Middle frontal gyrus (tissue), 1 donor: ENCODE data around the gene CALD1.

Experiments used
- DNase-seq: peaks from one replicate; pipeline ENCODE4 v3.0.0-alpha.2; 2015; ENCODE audit warnings: low spot score; ENCODE audit errors: extremely low spot score

CALD1 gene

DNA sequence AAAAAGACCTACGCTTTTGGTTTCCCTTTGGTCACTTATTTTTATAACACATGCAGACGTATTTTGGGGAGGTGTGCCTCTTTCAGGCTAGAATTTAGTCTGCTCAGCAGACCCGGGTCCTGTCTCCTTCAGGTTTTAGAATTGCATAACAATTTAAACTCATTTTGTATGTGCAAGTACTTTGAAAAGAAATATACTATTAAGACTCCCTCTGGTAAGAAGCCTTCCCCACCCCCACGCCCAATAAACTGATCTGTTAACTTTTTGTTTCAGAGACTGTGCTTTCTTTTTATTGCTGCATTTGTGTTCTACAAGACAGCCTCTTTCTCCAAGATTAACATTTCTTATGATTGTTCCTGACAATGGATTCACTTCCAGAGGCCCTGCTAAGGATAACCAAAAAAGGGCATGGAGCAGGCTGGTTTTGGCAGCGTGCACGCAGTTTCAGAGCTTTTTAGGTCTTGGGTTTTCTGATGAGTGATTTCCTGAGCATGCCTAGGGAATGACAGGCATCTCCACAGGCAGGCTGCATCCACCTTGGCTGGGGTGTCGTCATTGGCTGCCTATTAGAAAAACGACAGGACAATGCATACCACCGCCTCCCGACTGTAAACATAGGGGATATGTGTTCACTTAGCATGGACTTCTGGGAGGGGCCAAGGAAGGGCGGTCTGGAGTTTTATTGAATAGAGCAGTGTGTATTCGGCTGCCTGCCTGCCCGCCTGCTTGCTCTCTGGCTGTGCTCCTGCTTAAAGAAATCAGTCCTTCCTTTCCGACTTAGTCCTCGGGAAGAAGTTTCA is at the start of gene CALD1:
TSS of gene CALD1 (plus strand) at position 694 of the 800 bp plus-strand sequence. CDS start 88,100 bp downstream, outside the sequence.
- DNase-seq = no peak

DNA sequence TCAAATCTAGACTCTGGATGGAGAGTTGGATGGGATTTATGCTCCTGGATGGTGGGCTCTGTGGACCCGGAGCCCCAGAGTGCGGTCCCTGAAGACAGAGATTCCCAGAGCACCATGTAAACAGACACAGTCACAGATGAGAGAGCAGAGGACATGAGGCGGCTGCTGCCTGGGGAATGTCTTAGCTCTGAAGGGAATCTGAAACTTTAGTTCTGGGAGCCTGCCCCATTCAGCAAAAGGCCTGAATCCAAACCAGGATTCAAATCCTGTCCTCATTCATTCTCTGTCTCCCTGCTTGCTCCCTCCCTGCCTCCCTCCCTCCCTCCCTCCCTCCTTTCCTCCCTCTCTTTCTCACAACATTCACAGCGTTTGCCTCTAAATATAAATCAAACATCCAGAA is 49.5 kb upstream of the CALD1 start:
- DNase-seq = no peak

GRCh38 chr7:134730411-134730829 is 49.0 kb upstream of the CALD1 start:
- DNase-seq = no peak

GRCh38 chr7:134731616-134732015 is 47.8 kb upstream of the CALD1 start:
- DNase-seq = no peak

DNA sequence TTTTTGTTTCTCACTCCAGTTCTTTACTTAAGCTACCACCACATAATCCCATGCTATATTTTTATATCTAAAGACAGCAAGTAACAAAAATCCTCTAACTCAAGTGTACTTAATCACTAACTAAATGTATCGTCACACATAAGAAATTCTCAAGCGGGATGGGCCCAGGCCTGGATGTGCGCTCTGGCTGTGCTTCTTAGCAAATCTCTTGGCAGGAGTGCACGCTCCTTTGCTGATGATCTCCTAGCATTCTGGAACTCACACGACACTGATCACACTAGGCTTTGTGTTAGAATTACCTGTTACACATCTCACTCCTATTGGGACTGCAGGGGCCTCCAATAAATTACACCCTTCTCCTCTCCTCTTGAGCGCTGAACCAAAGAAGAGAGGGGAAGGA is 46.7 kb upstream of the CALD1 start:
- no peak for DNase-seq

- no peak for DNase-seq
These were observed 43.1 kb upstream of the CALD1 start for GRCh38 chr7:134736381-134736780.

DNA sequence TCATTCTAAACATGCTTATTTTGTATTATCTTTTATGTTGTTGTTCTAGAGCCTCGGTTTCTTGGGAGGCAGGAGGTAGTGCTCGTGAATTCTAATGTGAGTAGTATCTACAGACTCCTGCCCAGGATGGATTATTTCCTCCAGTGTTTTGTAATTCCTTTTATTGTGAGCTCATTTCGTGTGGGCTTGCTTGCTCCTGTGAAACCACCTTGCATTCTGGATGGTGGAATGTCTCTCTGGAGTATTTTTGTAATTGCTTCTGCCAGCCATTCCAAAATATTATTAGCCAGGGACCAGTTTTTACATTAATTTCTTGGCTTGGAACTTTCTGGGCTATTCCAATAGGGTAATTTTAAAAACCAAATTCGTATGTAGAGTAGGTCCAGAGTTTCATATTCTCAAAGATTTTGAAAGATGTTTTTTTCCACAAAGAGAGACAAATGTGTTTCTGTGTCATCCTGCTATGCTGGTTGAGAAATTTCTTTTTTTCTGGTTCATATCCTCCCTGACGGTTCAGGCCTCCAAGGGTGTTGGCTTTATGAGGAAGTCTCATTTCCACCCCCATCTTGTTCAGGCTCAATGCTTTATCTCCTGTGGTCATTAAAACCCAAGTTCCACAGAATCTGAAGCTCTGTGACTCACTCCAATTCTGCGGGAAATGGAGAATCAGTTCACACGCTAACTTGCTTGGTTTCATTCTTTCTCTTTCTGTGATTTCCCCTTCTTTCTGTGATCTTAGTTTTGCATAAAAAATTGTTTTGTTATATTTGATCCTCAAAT is 41.7 kb upstream of the CALD1 start:
- DNase-seq = no peak

DNA sequence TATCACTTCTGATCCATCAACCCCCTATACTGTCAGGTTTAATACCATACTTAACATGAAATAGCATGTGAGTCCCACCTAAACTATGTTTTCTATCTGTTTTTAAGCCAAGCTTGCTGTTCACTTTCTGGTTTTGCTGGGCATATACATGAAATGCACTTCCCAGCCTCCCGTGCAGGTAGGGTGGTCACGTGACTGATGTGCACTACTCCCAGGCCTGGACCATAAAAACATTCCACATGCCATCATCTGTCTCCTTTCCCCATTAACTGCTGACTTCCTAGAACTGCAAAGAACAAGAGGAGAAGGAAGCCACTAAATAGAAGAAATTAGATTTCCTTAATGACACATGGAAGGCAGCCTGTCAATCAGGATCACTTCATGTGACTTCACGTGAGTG is 40.1 kb upstream of the CALD1 start:
- DNase-seq = no peak

- no peak for DNase-seq
These were observed 39.1 kb upstream of the CALD1 start for GRCh38 chr7:134740376-134740775.

DNA sequence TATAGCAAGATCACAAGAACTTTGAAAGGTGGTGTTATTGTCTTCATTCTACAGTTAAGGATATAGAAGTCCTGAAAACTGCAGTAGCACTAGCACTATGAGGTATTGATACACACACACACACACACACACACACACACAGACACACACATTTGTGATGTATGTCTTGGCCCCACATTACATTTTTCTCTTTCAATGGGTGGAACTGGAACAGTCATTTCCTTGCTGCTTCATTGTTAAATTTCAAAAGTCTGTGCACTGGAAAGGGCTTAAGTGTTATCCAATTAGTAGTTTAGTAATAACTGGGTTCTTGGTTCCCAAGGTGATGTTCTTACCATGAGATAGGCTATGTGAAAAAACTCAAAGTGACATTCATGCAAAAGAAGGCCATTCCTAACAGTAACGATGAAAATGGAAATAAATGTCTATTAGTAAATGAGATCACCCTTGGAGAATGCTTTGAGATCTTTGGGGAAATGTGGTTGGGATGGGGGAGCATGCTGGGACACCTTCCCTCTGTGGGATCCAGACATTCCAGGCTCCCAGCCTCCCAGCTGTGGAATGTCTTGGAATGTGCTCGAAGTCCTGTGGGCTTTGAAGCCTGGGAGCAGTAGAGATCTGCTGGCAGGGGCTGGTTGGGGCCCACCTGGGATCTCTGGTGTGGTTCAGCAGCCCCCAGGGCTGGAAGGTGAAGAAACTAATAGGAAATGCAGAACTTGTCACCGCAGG is 37.4 kb upstream of the CALD1 start:
- DNase-seq = no peak

DNA sequence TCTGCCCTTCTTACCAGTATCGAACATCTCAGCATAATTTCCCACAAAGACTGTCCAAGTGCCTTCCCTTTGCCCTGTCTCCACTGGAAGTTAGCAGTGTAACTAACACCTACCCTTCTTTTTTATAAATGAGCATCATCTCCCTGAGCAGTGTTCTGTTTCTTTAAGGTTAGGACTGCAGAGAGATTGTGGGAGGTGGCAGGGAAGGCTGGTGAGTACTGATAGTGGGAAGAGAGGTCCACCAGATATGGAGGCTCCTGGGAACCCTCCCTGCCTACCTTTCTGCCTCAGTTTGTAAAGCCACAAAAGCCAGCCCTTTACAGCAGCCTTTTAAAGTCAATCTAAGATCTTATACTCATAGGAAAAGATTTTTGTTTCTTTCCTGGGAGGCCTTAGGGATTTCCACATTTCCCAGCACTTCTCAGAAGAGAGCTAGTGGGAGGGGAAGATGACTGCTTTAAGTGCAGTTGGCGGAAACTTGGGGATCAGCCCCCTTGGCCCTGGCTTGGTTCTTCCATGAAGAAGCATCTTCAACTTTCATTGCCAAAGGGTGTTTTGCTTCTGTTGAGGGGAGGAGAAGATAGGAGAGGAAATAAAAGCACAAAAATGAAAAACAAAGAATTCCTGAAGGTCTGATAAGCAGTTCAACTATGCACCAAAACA is 36.6 kb upstream of the CALD1 start:
- DNase-seq = no peak

GRCh38 chr7:134744569-134744968 is 34.9 kb upstream of the CALD1 start:
- no peak for DNase-seq

GRCh38 chr7:134747326-134747725 is 32.1 kb upstream of the CALD1 start:
- no peak for DNase-seq

GRCh38 chr7:134750083-134751062 is 29.1 kb upstream of the CALD1 start:
- no peak for DNase-seq

DNA sequence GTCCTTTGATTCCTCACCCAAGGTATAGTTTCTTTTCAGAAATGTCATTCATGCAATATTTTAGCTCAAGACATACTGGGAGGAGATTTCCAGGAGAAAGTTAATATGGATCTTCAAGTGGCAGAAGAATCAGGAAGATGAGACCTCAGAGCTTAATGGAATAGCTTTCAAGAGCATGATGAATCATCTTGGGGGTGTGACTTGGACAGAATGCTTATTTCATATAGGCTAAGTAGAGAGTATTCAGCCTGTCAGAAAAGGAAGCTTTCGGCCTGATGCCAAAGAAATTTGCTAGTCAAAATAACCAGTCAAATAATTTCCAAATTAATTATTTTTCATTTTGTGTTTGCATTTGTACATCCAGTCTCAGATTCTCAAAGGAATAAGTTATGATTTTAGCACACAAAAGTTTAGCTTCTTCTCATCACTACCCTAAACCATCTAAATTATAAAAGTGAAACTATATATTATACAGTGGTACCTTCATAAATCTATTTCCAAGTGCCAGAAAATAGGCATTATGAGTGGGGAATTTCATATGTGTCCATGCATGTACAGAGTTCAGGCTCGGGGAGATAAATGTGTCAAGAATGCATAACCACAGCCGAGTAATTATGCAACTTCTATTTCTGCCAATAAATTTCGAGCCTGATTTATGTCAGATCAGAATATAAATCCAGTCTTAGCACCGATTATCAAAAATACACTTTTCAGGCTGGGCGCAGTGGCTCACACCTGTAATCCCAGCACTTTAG is 27.3 kb upstream of the CALD1 start:
- no peak for DNase-seq

- DNase-seq = no peak
These were observed 23.9 kb upstream of the CALD1 start for GRCh38 chr7:134755422-134756022.

GRCh38 chr7:134757938-134758337 is 21.5 kb upstream of the CALD1 start:
- no peak for DNase-seq

DNA sequence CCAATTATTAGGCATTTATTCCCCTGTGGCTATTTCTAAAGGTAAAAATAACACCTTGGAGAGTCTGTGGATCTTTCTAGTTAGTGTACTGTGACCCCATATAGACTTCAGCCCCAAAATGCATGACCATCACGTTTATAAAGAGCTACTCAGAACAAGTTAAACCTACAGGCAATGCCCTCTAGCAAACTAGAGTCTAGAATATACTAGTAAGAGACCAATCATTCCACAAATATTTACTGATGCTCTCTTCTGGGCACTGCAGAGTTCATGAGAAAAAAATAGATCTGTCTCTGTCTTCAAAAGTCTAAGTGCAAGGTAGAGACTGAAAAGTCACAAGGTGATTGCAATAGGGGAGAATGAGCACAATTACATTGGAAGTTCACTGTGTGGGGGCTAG is 20.5 kb upstream of the CALD1 start:
- DNase-seq = no peak

GRCh38 chr7:134761266-134761665 is 18.2 kb upstream of the CALD1 start:
- no peak for DNase-seq
